ENCODE measurements around the gene ANKRD2. TPM values are rescaled to one million over a fixed set of nuclear protein-coding genes. Genes with fewer than 3 reads are reported as not detected.

Gene ANKRD2
- total RNA-seq, 4 donors from 2014 or later: 0.22 to 1.0 TPM; not detected in 2

DNA sequence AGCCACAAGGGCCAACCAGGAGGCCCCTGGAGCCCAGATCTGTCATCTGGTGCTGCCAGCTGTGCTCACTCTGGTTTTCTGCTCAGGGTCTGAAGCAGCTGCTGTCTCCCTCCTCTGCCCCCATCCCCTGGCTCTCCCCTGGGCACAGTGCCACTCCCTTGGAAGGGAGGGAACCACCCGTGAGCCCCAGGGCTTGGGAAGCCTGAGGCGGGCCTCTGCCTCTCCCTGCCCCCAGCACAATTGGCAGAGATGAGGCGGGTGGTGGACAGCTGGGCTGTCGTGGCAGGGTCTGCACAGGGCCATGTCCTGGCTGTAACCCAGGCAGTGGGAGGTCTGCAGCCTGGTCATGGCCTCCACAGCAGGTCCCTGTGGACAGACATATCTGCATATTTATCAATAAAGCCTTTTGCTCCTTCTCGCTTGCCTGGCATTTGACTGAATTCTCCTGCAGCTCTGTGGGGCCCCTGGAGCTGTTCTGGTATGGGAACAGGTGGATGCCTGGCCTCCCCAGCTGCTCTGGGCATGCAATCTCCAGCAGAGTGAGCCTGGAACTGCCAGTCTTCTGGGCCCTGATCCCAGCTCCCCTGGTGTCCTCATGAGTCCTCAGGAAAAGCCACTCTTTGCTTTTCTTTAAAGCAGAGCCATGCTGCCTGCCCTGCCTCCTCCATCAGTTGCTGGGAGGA lies 1.6 kb upstream of the ANKRD2 start:
- no peak overlapping the region for H3K4me3 ChIP-seq
- no peaks in the 10 kb centered on the region for H3K9me3 ChIP-seq
- H3K27ac ChIP-seq: no peak overlapping the region
- H3K36me3 ChIP-seq: peaks cover 0 to 41% (median 0%) of the 10 kb centered on the region in 3 donors
- H3K4me1 ChIP-seq: peaks cover 0 to 13% (median 4%) of the 10 kb centered on the region in 4 donors
- no peaks in the 10 kb centered on the region for H3K27me3 ChIP-seq
- WGBS, 2 donors: 47 to 72% methylated on average over 5 of the region's 5 CpGs
- DNase-seq (ENCODE audit: low spot score in 2 of 2): no peak
- TF ChIP-seq, protein P1, sequence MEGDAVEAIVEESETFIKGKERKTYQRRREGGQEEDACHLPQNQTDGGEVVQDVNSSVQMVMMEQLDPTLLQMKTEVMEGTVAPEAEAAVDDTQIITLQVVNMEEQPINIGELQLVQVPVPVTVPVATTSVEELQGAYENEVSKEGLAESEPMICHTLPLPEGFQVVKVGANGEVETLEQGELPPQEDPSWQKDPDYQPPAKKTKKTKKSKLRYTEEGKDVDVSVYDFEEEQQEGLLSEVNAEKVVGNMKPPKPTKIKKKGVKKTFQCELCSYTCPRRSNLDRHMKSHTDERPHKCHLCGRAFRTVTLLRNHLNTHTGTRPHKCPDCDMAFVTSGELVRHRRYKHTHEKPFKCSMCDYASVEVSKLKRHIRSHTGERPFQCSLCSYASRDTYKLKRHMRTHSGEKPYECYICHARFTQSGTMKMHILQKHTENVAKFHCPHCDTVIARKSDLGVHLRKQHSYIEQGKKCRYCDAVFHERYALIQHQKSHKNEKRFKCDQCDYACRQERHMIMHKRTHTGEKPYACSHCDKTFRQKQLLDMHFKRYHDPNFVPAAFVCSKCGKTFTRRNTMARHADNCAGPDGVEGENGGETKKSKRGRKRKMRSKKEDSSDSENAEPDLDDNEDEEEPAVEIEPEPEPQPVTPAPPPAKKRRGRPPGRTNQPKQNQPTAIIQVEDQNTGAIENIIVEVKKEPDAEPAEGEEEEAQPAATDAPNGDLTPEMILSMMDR (IDR thresholded peaks at IDR 0.05): no peak
- no peak for TF ChIP-seq POLR2A (IDR thresholded peaks at IDR 0.05)
- TF ChIP-seq EP300 (IDR thresholded peaks at IDR 0.05): no peak

GRCh38 chr10:97571622-97572021 lies 957 bp upstream of the ANKRD2 start:
- no peaks in the 10 kb centered on the region for H3K9me3 ChIP-seq
- 78 to 81% methylated on average over 3 of the region's 3 CpGs for WGBS, 2 donors

DNA sequence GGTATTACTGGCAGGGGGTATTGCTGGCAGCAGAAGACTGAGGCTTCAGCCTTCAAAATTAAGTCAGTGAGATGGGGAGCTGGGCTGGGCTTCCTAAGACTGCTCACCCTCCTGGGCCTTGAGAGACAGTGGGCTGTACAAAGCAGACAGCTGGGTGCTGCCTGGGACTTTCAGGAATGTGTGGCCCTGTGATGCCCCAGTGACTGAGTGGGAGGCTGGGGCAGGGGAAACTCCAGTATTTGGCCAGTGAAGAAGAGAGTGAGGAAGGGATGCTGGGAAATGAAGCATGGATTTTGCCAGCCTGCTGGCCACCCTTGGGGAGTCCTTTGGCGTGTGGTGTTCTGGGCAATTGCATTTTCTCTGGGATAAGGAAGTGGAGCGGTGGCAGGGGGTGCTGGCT lies 442 bp downstream of the ANKRD2 start:
- H3K27ac ChIP-seq: no peak overlapping the region
- H3K9me3 ChIP-seq: no peaks in the 10 kb centered on the region
- 89 to 96% methylated on average over 2 of the region's 2 CpGs for WGBS, 2 donors
- no peak for DNase-seq (ENCODE audit: low spot score in 2 of 2)
- no peaks in the 10 kb centered on the region for H3K27me3 ChIP-seq
- H3K4me3 ChIP-seq: no peak overlapping the region
- TF ChIP-seq EP300 (IDR thresholded peaks at IDR 0.05) (no peak), POLR2A (IDR thresholded peaks at IDR 0.05) (no peak)
- TF ChIP-seq, protein P1 (IDR thresholded peaks at IDR 0.05): no peak
- H3K36me3 ChIP-seq: peaks cover 0 to 38% (median 0%) of the 10 kb centered on the region in 3 donors
- H3K4me1 ChIP-seq: peaks cover 0 to 13% (median 4%) of the 10 kb centered on the region in 4 donors

More at GRCh38 chr10:97571622-97572021, 957 bp upstream of the ANKRD2 start:
- DNase-seq (ENCODE audit: low spot score in 2 of 2): no peak
- Histone ChIP-seq H3K4me1 (peaks cover 0 to 13% (median 4%) of the 10 kb centered on the region in 4 donors), H3K4me3 (no peak overlapping the region), H3K27ac (no peak overlapping the region), H3K27me3 (no peaks in the 10 kb centered on the region), H3K36me3 (peaks cover 0 to 41% (median 0%) of the 10 kb centered on the region in 3 donors)
- TF ChIP-seq EP300 (IDR thresholded peaks at IDR 0.05) (no peak), POLR2A (IDR thresholded peaks at IDR 0.05) (no peak)
- TF ChIP-seq, protein P1 (IDR thresholded peaks at IDR 0.05): no peak

GRCh38 chr10:97573672-97574071 lies 1.1 kb downstream of the ANKRD2 start:
- Histone ChIP-seq H3K4me3 (no peak overlapping the region), H3K4me1 (peaks cover 0 to 13% (median 4%) of the 10 kb centered on the region in 4 donors), H3K9me3 (no peaks in the 10 kb centered on the region), H3K27me3 (no peaks in the 10 kb centered on the region), H3K27ac (no peak overlapping the region), H3K36me3 (peaks cover 0 to 31% (median 0%) of the 10 kb centered on the region in 3 donors)
- TF ChIP-seq POLR2A (IDR thresholded peaks at IDR 0.05): no peak
- TF ChIP-seq, protein P1 (IDR thresholded peaks at IDR 0.05): no peak
- TF ChIP-seq EP300 (IDR thresholded peaks at IDR 0.05): no peak
- 43 to 69% methylated on average over 2 of the region's 2 CpGs for WGBS, 2 donors
- no peak for DNase-seq (ENCODE audit: low spot score in 2 of 2)

- H3K36me3 ChIP-seq: peaks cover 0 to 22% (median 0%) of the 10 kb centered on the region in 3 donors
- no peak for TF ChIP-seq POLR2A (IDR thresholded peaks at IDR 0.05)
- TF ChIP-seq EP300 (IDR thresholded peaks at IDR 0.05): no peak
- TF ChIP-seq, protein P1 (IDR thresholded peaks at IDR 0.05): no peak
- no peaks in the 10 kb centered on the region for H3K9me3 ChIP-seq
- H3K27me3 ChIP-seq: no peaks in the 10 kb centered on the region
- H3K4me3 ChIP-seq: no peak overlapping the region
- WGBS, 2 donors: 53 to 57% methylated on average over 4 of the region's 4 CpGs
- H3K4me1 ChIP-seq: peaks cover 0 to 13% (median 4%) of the 10 kb centered on the region in 4 donors
- DNase-seq (ENCODE audit: low spot score in 2 of 2): no peak
- no peak overlapping the region for H3K27ac ChIP-seq
Measured at GRCh38 chr10:97574374-97575126, 2.0 kb downstream of the ANKRD2 start.
